ENCODE measurements around the gene KLRC4.
"Not testable (repeated sequence)": the region's sequence is repeated elsewhere in the genome, so short reads cannot be mapped to it uniquely, and the experiment has no call there.

KLRC4 gene

DNA sequence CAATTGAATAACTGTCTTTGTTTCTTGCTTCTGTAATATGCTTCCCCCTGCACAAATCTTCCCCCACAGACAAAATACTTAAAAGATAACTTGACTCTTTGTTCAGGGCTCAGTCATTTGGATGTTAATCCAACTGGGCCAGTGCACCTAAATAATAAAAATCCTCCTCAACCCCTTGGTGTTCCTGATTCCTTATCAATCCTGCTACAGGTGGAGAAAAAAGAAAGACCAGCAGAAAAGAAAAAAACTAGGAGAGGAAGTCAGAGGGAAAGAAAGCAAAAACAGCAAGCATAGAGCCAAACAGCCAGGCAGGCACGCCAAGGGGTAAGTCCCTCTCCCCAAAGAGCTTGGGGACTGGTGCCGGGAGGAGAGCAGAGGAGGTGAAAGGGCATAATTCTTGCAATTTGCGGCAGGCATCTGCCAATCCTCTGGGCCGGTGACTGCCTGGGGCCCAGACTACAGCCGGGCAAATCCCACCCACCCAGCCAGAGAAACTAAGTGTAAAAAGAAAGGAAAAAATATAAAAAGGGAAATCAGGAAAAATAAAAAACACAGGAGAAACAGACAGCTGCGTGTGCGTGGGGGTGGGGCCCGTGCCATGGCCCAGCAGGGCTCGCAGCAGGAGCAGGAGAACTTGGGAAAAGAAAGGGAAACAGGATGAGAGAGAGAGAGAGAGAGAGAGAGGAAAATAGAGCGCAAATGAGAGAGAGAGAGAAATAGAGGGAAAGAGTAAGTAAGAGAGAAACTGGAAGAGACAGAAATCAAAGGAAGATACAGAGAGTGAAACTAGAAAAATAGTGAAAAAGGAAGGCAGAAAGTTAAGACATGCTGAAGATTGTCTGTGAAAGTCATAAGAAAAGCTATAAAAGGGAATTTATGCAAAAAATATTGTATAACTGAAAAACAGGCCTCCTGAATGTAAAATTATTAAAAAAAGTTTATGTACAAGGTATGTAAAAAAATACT is 41.1 kb downstream of the KLRC4 start:
- DNase-seq (ENCODE audit: low read depth in 1 of 2, low spot score in 1 of 2), result no peak

DNA sequence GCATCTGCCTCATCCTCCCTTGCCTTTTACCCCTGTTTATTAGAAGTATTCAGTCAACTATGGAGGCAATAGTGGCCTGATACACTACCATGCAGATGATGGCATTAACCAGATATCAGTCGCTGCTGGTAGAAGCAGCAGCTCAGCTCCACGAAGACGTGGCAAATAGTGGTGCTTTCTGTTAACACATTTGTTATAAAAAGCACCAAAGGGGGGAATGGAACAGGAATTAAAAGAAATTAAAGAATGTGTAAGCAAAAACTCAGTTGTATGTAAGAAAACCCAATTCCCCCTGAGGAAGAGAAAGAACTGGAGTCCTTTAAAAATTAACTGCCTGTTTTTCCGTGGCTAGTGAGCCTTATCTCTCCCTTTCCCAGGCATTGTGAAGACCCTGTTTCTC is 41.8 kb downstream of the KLRC4 start:
- not testable (repeated sequence) for DNase-seq (ENCODE audit: low read depth in 1 of 2, low spot score in 1 of 2)

DNA sequence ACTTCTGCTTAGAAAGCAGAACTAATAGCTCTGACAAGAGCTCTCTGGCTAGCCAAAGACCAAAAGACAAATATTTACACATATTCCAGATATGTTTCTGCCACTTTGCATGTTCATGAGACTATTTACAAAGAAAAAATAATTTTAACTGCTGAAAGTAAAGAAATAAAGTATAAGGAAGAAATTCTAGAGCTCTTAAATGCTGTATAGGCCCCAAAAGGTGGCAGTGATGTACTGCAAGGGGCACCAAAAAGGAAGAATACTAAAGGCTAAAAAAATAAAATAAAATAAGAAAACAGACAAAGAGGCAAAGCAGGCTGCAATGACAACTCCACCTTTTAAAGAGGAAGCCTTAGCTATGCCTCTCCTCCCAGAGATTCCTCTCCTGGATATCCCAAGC is 42.7 kb downstream of the KLRC4 start:
- DNase-seq (ENCODE audit: low read depth in 1 of 2, low spot score in 1 of 2), result no peak

DNA sequence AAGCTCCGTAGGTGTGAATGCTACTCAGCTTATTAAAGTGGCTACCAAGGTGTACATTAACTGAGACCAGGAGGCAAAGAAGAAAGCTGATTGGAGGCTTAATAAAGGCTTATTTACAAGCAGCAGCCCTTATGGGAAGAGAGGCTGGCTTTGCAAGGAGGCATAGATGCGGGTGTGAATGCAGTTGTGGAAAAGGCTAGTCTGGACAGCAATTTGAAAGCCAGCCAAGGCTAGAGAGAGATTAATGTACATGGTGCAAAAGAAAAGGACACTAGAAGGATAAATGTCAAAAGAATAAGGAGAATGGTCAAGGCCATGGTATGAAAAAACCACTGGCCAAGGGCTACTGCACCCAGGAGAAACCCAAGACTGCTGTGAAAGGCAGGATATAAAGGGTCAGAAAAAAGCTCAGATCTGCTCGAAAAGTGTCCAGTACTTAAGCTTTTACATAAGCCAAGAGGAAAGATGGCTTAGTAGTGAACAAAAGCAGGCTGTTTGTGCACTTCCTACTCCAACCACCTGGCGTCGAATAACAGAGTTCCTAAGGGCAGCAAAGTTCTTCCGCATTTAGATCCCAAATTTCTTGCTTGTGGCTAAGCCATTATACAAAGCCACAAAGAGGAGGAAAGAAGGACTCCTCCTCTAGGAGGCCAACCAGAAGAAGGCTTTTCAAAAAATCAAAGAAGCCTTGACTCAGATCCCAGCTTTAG is 43.7 kb downstream of the KLRC4 start:
- DNase-seq (ENCODE audit: low read depth in 1 of 2, low spot score in 1 of 2), result no peak

DNA sequence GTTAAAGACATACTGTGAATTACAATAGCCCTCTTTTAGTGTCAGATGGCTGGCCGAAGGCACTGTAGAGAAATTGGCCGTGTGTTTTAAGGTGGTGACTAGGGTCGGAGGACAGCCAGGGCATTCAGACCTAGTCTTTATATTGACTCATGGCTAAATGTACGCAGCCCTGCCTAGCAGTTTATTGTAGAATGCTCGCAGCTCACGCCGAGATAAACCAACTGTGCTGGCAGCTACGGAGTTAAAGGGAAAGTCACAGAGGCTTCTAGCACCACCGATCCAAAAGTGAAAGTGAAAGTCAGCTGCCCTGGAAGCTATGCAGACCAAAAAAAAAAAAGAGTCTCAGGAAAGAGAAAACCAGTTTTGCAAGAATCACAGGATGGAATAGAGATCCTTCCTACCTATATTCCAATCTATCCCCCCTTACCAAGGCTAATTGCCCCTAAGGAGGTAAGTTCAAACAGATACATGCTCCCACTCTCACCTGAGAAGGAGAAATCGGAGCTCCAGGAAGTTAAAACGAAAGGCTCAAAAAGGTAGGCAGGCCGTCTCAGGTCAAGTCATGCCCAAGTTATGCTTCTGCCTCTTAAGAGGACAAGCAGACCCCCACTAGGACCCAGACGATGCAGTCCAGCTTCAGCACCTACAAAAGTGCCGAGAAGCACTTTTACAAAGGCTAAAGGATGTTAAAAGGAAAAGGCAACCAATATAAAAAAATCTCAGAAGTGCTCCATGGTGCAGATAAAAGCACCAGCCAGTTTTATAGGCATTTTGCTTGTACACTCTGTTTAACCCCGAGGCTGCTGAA is 44.5 kb downstream of the KLRC4 start:
- peak in 1 of 2 donors; percentile 47 for DNase-seq (ENCODE audit: low read depth in 1 of 2, low spot score in 1 of 2)

DNA sequence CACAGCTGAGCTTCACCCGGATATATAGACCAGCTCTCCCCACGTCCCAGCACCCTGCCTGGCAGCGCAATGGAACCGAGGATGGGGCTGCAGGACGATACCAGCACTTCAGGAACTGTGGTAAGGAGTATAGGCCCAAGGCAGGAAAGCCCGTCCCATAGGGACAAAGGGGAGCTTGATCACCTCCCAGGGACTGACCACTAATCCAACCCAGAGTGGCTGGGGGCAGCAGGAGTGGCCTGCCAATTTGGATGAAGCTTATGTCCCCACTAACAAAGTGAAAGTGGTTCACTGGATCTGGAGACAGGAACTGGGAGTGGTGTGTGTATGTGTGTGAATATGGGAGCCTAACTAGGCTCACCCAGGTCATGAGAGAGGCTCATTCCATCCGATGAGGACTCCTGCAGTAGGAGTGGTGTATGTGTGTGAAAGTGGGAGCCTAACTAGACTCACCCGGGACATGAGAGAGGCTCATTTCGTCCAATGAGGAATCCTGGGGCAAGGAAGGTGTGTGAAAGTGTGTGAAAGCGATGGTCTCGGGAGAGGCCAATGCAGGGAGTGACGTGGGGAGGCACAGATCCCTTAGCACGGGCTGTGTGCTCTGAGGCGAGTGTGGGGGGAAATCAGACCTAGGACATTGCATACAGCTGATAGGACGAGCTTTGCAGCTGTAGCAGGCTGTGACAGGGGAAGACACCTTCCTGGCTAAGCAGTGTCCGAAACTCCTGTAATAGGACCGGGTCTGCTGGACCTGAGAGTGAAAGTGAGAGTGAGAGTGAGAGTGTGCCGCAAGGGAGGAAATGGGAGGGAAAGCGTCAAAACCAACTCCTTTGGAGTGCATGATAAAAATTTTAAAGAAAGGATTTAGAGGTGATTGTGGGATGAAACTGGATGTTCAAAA is 45.4 kb downstream of the KLRC4 start:
- no peak for DNase-seq (ENCODE audit: low read depth in 1 of 2, low spot score in 1 of 2)

DNA sequence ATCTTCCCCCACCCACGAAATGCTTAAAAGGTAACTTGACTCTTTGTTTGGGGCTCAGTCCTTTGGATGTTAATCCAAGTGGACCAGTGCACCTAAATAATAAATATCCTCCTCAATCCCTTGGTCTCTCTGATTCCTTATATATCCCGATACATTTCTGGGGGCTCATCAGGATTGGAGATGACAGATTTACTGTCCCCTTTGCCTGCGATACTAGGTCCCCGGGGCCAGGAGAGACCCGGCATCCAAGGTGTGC is 46.0 kb downstream of the KLRC4 start:
- no peak for DNase-seq (ENCODE audit: low read depth in 1 of 2, low spot score in 1 of 2)

DNA sequence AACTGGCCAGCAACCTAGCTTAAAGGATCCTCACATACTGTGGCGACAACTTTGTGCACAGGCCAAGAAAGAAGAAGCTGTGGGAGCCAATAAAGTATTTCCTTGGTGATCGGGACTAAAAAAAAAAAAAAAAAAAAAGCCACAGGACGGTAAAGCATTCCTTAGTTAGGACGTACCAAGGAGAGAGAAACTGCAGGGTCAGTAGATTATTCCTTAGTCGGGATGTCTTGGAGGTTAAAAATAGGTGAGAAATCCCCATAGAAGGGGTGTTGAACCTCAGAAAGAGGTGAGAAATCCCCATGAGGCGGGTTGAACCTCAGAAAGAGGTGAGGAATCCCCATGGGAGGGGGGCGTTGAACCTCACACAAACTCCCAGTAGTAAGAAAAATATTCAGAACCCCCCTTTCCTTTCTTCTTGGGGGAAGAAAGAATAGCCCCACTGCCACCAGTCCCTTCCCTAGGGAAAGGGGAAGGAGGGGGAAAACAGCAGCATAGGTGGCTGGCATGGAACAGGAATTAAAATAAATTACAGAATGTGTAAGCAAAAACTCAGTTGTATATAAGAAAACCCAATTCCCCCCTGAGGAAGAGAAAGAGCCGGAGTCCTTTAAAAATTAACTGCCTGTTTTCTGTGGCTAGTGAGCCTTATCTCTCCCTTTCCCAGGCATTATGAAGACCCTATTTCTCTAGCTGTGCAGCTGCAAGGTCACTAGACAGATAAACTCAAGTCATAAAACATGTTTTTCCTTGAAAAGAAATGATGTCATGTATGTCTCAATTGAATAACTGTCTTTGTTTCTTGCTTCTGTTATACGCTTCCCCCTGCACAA is 46.5 kb downstream of the KLRC4 start:
- no peak for DNase-seq (ENCODE audit: low read depth in 1 of 2, low spot score in 1 of 2)

DNA sequence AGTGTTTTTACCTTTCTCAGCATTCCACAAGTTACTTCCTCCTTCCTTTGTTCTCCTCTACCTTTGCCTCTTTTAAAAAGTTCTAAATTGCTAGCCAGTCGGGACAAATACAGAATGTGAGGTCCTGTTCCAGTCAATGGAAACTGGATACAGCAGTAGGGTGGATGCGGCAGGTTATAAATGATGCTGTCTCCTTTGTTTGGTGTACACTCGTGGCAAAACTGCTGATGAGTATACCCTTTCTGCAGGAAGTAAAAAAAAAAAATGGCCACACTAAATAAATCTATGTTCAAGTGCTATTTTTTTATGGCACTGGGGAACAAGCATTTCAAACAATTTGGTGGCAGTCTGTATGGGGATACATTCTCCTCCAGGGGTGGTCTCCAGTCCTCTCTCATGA is 47.2 kb downstream of the KLRC4 start:
- DNase-seq (ENCODE audit: low read depth in 1 of 2, low spot score in 1 of 2), result no peak

DNA sequence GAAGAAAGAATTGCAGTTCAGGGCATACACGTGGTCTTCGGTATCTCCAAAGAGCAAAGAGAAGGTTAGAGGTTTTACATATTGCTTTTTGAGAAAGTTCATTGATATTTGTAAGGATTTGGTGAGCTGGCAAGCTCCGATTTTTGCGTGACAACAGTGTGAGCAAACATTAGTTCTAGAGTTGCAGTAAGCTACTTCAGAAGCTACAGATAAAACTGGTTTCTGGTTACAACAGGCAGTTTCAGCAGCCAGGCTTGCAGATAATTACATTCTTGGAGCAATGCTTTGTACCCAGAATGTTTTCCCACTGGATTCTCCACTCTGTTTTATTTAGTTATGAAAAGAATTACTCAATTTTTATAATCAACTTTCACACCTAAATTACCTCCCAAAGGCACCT is 47.9 kb downstream of the KLRC4 start:
- no peak for DNase-seq (ENCODE audit: low read depth in 1 of 2, low spot score in 1 of 2)

DNA sequence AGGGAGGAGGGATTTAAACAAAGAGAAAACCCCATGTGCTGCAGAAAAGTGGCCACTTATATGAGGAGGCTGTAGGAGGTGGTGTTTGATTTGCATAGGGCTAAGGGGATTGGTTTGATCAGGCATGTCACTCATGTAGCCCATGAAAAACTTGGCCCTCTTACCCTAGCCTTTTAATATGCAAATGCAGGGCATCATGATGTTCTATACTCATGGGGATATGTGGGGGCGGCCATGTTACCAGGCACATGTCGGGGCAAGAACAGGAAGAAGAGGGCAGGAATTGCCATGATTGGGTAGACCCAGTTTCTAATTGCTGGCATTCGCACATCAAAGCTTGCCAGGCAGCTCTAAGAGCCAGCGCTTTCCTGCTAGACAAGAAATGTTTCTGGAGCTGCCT is 48.5 kb downstream of the KLRC4 start:
- no peak for DNase-seq (ENCODE audit: low read depth in 1 of 2, low spot score in 1 of 2)

DNA sequence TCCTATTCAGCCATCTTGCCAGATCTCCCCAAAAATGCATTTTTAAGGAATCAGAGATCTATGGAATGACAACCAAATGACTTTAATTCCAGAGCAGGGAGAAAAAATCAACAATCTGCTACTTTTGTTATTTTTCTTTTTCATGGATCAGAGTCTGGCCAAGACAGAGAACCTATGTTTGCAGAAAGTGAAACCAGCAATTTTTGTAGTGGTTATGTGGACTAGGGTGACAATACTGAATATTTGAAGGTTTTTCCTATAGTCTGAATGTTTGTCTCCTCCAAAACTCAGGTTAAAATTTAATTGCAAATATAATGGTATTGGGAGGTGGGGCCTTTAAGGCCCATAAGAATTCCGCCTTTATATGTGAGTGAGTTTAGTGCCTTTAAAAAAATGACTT is 50.6 kb downstream of the KLRC4 start:
- DNase-seq (ENCODE audit: low read depth in 1 of 2, low spot score in 1 of 2), result no peak

DNA sequence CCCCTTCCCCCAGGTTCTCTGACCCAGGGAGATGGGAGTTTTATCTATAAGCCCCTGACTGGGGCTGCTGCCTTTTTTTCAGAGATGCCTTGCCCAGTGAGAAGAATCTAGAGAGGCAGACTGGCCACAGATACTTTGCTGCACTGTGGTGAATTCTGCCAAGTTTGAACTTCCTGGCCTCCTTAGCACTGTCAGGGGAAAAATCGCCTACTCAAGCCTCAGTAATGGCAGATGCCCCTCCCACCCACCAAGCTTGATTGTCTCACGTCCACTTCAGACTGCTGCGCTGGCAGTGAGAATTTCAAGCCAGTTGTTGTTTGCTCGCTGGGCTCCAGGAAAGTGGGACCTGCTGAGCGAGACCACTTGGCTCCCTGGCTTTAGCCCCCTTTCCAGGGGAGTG is 51.4 kb downstream of the KLRC4 start:
- no peak for DNase-seq (ENCODE audit: low read depth in 1 of 2, low spot score in 1 of 2)
